Islet precursor cell (in vitro differentiated cells): Measurements from ENCODE around the gene PHF12.

Source experiments
- DNase-seq: peaks from one replicate; pipeline ENCODE4 v3.0.0-alpha.2; 2018

Gene PHF12

DNA sequence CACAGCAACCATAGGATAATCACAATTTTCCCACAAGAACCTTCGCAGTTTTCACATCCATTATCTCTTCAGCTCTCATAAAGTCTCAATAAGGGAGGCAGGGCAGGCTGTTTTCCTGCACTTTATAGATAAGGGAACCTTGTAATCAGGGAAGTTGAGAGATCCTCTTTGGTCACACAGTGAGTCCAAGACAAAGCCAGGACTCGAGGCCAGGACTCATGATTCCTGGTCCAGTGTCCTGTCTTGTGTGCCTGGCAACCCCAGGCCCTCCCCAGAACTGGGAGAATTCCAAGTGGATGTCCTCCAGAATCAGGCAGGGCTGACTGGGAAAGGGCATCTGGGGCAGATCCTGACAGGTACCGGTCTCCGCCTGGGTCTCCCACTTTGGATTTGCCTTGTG, 23.1 kb upstream of the PHF12 start:
- no peak for DNase-seq

DNA sequence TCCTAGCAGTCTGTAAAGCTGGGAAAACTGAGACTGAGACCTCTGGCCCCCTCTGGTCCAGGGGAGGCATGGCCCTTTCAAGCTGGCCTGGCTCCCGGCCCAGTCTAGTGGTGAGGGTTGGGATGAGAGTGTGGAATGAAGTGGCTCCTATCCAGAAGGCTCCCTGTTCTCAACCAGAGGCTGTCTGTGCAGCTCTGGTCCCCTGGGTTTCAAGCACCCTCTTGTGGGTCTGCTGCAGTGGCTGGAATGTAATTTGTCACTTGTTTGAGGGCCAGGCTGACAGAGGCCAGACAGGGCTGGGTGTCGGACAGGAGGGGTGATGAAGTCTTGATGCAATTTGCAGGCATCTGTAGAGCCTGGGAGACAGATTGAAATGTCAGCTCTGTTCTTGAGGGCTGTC, 22.1 kb upstream of the PHF12 start:
- DNase-seq = peak; percentile 88

DNA sequence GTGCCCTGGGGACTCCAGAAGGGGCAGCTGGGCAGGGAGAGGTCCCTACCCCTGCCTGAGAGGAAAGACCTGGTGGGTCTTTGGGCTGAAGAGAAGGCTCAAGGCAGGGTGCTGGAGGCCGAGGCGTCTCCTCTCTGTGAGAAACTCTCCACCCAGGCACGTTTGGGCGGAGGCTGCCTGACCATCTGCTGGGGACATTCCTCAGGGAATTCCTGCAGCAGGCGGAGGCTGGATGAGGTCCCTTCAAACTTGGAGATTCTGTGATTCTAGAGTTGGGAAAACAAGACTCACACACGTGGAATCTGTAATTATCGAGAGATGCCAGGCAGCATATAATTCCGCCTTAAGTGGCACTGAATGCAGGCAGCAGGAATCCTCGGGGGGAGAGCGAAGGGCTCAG, 21.1 kb upstream of the PHF12 start:
- peak; percentile 86 for DNase-seq

DNA sequence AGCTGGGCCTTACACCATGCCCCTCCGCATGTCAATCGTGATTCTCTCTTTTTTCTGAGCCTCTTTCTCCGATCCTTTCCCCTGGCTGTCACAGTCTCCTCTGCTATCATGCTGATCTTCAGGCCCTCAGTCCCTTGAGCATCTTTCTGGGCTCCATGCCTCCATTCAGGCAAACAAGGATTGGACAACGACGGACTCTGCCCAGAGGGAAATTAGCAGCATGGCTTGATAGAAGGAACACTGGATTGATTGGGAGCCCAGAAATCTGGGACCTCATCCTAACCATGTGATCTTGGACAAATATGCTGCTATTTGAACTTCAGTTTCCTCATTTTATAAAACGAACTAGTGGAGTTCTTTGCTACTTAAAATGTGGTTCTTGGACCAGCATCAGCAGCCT, 19.6 kb upstream of the PHF12 start:
- DNase-seq = no peak

DNA sequence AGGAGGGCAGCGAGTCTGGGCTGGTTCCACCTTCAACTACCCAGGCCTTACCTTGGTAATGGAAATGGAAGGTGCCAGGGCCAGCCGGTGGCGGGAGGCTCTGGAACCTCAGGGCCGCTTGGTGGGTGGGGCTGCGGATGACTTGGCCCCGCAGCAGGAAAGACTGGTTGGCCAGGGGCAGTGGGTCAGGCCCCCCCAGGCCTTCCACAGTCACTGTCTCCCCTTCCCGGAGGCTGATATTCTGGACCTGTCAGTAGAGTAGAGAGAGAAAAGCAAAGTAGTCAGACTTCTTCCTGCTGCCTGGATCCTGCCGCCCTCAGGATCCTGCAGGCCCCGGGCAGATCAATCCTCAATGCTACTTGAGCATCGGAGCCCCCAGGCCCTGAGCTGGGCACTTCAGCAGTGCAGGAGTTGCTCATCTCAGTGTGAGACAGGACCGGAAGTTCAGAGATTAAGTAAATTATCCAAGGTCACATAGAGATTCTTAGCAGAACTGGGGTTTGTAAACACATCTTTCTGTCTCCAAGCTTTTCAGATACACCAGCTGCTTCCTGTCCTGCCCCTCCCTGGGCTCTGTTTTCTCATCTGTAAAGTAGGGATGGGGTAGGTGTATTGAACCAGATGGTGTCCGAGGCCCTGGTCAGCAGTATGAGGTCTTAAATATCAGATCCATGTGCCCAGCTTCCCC, 18.5 kb upstream of the PHF12 start:
- no peak for DNase-seq

DNA sequence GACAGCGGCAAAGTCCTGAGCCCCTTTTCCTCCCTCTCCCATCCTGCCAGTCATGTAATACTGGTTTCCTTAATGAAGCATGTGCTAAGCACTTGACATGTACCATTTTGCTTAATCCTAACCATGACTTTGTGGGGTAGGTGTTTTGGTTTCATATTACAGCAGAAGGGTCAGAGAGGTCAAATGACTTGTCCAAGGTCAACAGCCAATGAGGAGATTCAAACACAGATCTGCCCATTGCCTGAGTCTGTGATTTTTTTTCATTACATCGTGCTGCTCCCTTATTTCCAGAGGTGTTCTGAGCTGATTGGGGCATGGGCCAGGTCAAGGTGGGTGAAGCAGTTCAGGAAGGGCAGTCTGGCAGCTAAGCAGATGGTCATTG, 17.6 kb upstream of the PHF12 start:
- DNase-seq = no peak

DNA sequence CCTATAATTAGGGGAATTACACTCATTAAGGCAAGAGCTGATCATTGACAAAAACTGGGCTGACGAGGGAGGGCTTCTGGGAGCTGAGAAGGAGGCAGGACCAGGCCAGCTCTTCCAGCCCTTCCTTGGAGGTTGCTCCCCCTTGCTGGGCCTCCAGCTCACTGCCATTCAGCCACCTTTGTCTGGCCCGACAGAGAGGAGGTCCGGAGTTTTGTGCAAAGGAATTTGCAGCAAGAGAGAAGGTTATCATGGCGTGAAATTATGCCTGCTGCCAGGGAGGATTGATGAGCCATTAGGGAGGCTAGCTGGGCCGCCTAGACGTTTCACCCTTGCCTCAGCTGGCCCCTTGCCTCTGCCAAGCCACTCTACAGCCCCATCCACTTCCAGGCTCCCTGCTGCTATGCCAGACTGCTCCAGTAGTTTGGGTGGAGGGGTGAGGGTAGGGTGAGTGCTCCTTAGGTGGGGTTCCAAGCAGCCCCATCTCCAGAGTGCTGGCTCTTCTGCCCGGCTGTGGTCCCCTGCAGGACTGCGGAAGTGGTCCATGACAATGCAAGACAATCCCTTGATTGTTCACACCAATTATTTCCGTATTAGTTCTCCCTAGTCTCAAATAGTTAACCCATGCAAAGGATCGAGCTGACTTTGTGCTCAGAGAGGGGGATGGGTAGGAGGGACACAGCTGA, 17.1 kb upstream of the PHF12 start:
- DNase-seq = peak; percentile 77

DNA sequence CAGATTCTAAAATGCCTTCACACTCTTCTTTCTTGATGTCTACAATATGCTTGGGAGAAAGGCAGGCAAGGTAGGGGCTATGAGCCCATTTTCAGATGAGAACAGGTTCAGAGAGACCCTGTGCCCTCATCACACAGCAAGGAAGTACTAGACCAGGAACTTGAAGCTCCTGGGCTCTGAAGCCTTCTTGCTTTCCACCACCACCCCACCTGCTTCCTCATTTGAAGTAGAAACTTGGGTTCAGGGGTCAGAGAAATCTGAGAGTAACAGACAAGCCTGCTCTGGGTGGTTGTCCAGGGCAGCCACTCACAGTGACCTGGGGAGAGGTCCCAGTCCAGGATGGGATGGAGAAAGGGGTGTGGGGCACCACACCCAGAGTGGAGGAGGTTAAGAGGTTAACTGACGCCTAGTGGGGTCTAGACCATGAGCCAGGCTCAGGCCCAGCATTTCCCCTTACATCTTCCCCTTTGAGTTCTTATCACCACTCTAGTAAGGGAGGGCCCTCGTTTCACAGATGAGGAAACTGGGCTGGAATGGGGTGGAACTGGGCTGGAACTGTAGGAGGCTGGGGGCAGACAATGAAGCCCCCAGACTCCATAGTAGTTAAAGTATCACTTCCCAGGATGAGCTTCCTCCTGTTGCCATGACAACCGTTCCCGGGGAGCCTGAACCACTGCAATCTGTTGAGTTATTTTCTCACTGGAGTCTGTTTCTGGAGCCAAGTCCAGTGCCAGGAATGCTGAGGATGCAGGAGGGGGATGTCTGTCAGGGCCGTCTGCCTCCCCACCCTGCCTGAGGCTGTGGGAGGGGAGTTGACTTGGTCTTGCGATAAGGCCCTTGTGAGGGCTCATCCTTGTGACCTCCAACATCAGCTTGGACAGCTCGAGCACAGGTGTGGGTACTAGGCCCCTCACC, 16.2 kb upstream of the PHF12 start:
- DNase-seq = peak; percentile 89

DNA sequence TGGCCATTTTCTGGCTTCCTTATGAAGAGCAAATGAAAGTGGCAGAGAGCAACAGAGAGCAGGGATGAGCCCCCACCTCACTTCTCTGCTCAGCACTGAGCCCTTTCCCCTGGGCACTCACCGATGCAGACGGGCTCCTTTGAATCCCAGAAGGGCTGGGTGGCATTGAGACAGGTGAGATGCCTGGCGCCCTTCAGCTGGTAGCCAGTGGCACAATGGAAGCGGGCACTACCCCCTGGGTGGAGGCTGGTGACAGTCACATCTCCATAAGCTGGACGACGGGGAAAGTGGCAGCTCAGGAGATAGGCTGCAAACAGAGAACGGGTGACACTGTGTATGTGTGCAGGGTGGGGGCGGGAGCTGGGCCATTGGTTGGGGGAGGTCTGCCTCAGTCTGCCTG, 12.5 kb upstream of the PHF12 start:
- no peak for DNase-seq

DNA sequence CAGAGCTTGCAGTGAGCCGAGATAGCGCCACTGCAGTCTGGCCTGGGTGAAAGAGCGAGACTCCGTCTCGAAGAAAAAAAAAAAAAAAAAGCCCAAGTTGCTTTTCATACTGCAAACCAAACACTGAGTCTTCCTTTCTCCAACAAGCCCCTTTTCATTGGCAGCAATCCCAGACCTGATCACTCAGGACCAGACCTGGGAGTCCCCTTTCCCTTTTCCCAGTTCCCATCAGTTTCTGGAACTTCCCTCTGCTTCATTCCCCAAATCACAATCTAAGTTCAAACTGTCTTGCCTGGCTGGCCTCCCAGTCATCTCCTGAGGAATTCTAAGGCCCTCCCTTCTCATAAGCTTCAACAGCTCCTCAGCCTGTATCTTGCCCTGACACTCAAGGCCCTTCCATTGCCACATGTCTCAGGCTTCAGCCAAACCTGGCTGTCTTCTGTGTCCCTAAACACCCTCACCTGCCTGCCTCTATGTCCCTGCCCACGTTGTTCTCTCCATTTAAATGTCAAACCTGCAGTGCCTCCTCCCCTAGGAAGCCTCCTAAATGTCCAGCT, 11.8 kb upstream of the PHF12 start:
- DNase-seq = peak; percentile 56

DNA sequence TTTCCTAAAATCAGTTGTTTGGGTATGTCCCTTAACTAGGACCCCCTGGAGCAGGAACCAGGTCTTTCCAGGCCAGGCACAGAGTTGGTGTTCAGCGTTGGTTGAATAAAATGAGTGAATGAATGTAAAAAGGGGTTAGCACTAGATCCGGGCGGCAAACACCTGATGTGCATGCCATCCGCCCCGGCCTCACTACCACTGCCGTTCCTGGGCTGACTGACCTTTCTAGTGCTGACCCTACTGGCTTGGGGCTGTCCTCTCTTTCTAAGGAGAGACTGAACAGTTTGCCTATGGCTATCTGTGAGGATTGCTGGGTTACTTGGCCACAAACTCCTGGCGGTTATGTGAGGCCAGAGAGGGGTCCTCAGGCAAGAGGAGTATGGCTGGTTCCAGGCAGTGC, 10.1 kb upstream of the PHF12 start:
- DNase-seq = peak; percentile 52

DNA sequence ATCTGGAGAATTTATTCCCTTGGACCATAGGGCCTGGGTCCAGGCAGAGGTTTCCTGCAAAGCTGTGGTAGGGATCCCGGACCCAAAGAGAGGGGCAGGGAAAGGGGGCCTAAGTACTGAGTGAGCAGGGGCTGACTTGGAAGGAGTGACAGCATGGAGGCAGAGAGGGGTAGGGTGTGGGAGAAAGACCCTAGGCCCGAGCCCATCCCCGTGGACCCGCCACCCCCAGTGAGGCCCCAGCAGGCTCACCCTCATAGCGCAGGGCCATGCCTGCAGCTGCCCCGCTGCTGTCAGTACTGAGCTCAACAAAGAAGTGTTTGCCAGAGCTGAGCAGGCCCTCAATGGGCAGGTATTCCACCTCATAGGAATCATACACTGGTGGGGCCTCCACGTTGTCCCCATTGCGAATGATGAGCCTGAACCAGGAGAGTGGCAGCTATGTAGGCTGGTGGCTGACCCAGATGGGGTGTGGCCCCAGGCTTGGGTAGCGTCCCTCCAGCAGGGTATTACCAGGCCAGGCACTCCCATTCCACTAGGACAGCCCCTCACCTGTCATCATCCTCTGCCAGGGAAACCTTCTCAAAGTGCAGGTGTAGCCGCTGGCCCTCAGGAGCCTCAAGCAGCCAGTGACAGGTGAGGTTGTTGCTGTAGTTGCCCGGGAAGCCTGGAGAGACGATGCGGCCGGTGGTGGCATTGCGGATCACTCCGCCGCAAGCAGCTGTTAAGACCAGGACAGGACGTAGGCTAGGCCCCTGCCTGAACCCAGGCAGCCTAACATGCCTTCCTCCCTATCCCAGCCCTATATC, 9.1 kb upstream of the PHF12 start:
- DNase-seq = peak; percentile 58

DNA sequence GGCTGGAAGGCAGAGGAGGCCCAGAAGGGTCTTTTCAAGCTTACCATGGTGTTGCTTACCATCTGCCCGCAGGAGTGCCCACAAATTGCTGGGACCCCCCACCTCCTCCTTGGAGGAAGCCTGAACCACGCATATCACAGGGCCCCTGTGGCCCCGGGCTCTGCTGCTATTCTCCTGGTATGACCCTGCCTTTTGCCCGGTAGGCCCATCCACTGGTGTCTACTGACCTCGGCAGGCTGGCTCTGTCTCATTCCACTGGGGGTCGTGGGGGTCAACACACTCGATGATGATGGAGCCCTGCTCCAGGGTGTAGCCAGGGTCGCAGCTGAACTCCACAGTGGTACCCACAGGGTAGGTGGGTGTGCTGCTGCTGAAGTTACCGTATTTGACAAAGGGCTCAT, 8.2 kb upstream of the PHF12 start:
- DNase-seq = peak; percentile 50

DNA sequence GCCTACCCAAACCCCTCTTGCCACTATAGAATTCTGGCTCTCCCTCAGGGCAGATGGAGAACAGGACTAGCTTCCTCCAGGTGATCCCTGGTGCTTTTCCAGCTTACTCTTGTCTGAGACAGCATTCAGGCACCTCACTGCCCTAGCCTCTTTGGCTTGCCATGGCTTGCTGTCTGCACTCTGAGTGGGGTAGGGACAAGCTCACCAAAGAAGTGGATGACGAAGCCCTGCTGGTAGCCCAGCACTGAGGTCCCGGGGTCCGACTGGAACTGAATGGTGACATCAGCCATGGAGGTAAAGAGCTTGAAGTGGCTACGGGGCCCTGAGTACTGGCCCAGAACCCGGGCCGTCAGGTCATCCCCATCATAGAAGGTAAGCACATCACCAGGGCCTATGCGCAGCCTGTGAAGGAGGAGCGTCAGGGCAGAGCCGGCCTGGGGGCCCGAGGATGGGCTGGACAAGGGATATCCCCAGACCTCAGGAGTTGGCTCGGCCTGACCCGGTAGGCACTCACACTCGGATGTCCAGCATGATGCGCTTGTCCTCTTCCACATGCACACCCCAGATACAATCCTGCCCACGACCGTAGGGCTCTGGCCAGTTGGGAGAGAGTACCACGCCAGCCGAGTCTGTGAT, 7.6 kb upstream of the PHF12 start:
- peak; percentile 51 for DNase-seq

DNA sequence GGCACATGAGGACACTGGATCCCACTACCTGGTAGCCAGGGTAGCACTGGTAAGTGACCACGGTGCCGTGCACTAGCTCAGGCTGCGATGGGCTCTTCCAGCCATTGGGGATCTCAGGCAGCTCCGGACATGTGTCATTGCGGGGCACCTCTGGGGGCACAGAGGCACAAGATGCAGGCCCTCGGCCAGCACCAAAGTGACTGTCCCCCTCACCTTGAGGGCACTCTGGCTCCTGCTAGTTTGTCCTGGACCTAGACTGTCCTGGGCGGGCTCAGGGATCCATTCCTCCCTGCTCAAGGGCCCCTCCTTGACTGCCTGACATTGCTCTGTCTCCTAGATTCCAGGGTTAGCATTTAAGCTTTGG, 6.7 kb upstream of the PHF12 start:
- no peak for DNase-seq

DNA sequence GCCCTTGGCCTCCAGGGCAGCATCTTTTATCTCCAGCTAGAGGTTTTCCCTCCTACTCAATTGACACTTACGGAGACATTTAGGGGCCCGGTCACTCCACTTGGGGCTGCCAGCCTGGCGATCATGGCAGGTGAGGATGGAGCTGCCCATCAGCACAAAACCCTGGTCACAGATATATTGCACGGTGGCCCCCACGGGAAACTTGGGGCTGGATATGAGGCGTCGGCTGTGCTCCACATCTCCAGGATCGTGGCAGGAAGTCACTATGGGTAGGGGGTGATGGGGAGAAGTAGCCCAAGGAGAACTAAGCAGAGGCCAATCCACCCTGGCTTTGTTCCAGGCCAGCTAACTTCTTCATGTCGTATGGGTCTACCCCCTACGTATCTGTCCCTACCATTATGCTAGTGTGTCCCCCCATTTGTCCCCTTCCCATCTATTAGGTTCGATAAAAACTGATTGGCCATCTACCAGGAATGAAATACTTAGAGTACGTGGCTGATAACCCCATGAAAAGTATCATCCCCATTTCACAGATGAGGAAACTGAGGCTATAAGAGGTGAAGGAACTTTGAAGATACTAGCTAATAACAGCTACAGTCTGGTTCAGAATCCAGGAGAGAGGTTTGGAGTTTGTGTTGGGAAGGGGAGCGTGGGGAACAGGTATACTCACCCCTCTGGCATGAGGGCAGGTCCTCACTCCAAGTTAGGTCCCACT, 6.1 kb upstream of the PHF12 start:
- no peak for DNase-seq

DNA sequence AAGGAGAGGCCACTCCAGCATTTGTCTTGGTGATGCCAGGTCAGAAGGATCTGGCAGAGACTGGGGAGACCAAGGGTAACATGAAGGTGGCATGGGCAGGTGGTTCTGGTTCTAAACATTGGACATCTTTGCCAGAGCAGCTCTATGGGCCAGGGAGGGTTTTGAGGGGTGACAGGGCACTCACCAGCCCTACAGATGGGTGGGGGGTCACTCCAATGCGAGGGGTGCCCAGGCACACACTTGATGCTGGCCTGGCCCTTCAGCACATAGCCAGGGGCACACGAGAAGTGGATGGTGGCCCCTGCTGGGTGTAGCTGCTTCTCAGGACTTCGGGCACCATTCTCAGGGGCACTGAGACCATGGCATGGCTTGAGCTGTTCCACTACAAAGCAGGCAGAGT, 5.5 kb upstream of the PHF12 start:
- no peak for DNase-seq

DNA sequence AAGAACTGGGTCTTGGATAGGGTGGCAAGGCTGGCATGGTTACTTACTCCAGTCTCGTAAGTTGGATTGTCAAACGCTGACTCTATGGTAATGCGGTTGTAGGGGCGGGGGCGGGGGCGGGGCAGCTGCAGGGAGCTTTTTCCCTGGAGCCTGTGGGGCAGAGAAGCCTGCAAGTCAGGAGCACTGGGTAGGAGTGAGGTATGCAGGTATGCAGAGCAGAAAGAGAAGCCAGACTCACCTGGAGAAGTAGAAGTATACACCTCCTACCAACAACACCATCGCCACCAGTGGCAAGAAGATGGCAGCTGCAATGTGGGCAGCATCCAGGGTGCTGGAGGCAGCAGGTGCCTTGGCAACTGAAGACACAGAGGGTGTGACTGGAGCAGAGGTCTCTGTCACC, 4.8 kb upstream of the PHF12 start:
- DNase-seq = peak; percentile 78

DNA sequence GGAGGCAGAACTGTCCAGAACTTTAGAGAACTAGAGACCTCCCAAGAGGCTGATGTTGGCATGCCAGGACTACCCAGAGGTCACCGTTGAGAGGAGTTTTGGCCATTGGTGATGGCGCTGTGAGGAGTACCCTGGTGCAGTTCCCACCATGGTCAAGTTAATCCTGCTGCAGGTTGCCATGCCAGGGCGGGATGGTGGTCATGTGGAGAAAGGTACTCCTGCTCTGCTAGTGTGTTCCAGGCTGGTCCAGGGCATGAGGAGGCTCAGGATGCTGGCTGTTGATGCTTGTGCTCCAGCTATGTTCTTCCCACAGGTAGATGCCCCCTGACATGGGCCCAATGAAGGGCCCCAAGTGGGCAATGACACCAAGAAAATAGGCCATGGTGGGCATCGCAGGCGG, 4.1 kb upstream of the PHF12 start:
- no peak for DNase-seq

DNA sequence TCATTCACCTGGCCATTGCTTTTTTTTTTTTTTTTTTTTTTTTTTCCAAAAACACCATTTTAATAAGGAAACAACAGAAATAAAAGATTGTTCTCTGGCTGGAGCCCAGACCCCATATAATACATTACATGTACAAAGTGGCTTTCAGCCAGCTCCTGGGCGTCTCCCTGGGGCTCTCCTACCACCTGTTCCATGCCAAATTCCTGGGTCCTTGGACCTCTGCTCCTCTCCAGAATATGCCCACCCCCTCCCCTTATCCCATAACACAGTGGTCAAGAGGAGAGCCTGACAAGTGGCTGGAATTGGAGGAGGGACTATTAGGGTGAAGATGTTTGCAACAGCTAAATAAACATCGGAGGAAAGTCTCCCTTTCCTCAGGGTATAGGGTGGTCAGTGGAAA, 3.6 kb upstream of the PHF12 start:
- DNase-seq = no peak

DNA sequence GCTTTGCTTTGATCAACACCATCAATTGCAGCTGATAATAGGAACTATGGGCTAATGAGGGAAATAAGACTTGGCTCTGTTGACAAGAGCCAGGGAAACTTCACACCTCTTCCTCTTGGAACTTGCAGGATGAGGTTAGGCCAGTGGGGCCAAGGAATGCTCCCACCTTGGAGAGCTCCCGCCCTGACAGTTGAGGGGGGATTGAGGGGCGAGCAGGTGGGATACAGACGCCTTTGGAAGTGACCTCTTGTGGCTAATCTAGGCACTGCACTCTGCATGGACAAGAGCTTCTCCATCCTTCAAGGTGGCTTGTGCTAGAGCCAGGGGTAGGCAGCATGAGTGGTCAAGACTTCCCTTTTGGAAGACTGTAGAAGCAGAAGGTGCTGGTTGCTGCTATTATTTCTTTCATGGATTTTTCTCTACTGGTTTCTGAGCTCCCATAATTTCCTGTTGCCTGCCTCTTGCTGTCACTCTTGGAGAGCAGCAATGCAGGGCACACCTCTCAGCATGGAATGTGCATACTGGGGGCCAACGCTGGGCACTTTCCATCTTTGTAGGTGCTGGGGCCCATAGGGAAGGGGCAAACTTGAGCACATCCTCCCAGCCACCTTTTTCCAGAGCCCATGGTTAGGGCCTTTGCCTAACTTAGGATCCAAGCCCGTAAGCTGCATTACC, 2.3 kb upstream of the PHF12 start:
- peak; percentile 85 for DNase-seq
